Right atrium auricular region (tissue), 2 donors: ENCODE measurements around the gene PDZD2. TPM values are rescaled to one million over a fixed set of nuclear protein-coding genes. Genes with fewer than 3 reads are reported as not detected.

ENCODE experiments used
- DNase-seq: peaks from one replicate; pipeline ENCODE4 v3.0.0-alpha.2; 2019; ENCODE audit warnings: low spot score
- H3K27ac ChIP-seq, 2 donors: fragments of 200-600 bp; sonication (generic); 1 replicate in 1 of 2; 2 replicates in 1 of 2; pipeline ENCODE4 v1.5.1; 2016 to 2019
- H3K27me3 ChIP-seq, 2 donors: fragments of 200-600 bp; sonication (generic); one replicate each; pipeline versions ENCODE4 v1.5.1 to v1.6.0; 2017 to 2019
- H3K36me3 ChIP-seq: fragments of 200-600 bp; sonication (generic); one replicate; pipeline ENCODE4 v1.5.1; 2016
- H3K4me1 ChIP-seq, 2 donors: fragments of 200-600 bp; sonication (generic); one replicate each; pipeline versions ENCODE4 v1.5.1 to v1.6.0; 2017 to 2019
- H3K4me3 ChIP-seq, 2 donors: fragments of 200-600 bp; sonication (generic); 1 replicate in 1 of 2; 2 replicates in 1 of 2; pipeline ENCODE4 v1.5.1; 2017 to 2019; ENCODE audit warnings: mild to moderate bottlenecking in 1 of 2, moderate library complexity in 1 of 2
- H3K9me3 ChIP-seq, 2 donors: fragments of 200-600 bp; sonication (generic); one replicate each; pipeline ENCODE4 v1.5.1; 2019
- CTCF ChIP-seq, 2 donors: fragments of 200-600 bp; sonication (generic); IDR thresholded peaks; one replicate each; pipeline ENCODE4 v1.5.1; 2019; ENCODE audit warnings: antibody characterized with exemption in 2 of 2
- total RNA-seq, 2 donors: library from RNA; depleted of rRNA; stranded (reverse); fragments of >200 nt; gene quantifications; one replicate each; pipeline ENCODE4 v1.1.0, GENCODE V29; 2016

PDZD2 gene
- total RNA-seq, 2 donors from 2014 or later: 79.5 to 86.4 TPM

GRCh38 chr5:31832966-31833365, 194.0 kb downstream of the PDZD2 start:
- no peak for DNase-seq
- Histone ChIP-seq H3K27me3 (no peaks in the 10 kb centered on the region), H3K27ac (no peak overlapping the region), H3K9me3 (peaks cover 0 to 12% of the 10 kb centered on the region in 2 donors), H3K4me3 (no peak overlapping the region), H3K36me3 (no peaks in the 10 kb centered on the region), H3K4me1 (no peaks in the 10 kb centered on the region)
- no peak for TF ChIP-seq CTCF (IDR thresholded peaks at IDR 0.05)

GRCh38 chr5:31833710-31834109, 194.8 kb downstream of the PDZD2 start:
- Histone ChIP-seq H3K9me3 (peaks cover 0 to 5% of the 10 kb centered on the region in 2 donors), H3K4me1 (no peaks in the 10 kb centered on the region), H3K27me3 (no peaks in the 10 kb centered on the region), H3K4me3 (no peak overlapping the region), H3K27ac (no peak overlapping the region), H3K36me3 (no peaks in the 10 kb centered on the region)
- TF ChIP-seq CTCF (IDR thresholded peaks at IDR 0.05): no peak
- DNase-seq: no peak

GRCh38 chr5:31844622-31845345, 205.9 kb downstream of the PDZD2 start:
- Histone ChIP-seq H3K4me1 (no peaks in the 10 kb centered on the region), H3K27me3 (no peaks in the 10 kb centered on the region)
- TF ChIP-seq CTCF (IDR thresholded peaks at IDR 0.05): no peak

GRCh38 chr5:31845361-31845760, 206.4 kb downstream of the PDZD2 start:
- Histone ChIP-seq H3K27ac (no peak overlapping the region), H3K4me3 (no peak overlapping the region), H3K4me1 (no peaks in the 10 kb centered on the region), H3K9me3 (no peaks in the 10 kb centered on the region), H3K36me3 (no peaks in the 10 kb centered on the region), H3K27me3 (no peaks in the 10 kb centered on the region)
- no peak for DNase-seq
- no peak for TF ChIP-seq CTCF (IDR thresholded peaks at IDR 0.05)

More at GRCh38 chr5:31844622-31845345, 205.9 kb downstream of the PDZD2 start:
- Histone ChIP-seq H3K36me3 (no peaks in the 10 kb centered on the region), H3K9me3 (no peaks in the 10 kb centered on the region), H3K27ac (no peak overlapping the region), H3K4me3 (no peak overlapping the region)
- no peak for DNase-seq

GRCh38 chr5:31846934-31847333, 208.0 kb downstream of the PDZD2 start:
- peak overlapping the region in 1 of 2 donors; percentile 20 for H3K27ac ChIP-seq
- H3K4me1 ChIP-seq: no peaks in the 10 kb centered on the region
- no peaks in the 10 kb centered on the region for H3K36me3 ChIP-seq
- DNase-seq: no peak
- no peaks in the 10 kb centered on the region for H3K9me3 ChIP-seq
- TF ChIP-seq CTCF (IDR thresholded peaks at IDR 0.05): no peak
- H3K27me3 ChIP-seq: no peaks in the 10 kb centered on the region
- H3K4me3 ChIP-seq: no peak overlapping the region

GRCh38 chr5:31847354-31847753, 208.4 kb downstream of the PDZD2 start:
- Histone ChIP-seq H3K27ac (peak overlapping the region in 1 of 2 donors; percentile 20), H3K36me3 (no peaks in the 10 kb centered on the region), H3K4me3 (no peak overlapping the region), H3K27me3 (no peaks in the 10 kb centered on the region), H3K4me1 (no peaks in the 10 kb centered on the region), H3K9me3 (no peaks in the 10 kb centered on the region)
- TF ChIP-seq CTCF (IDR thresholded peaks at IDR 0.05): no peak
- no peak for DNase-seq
